WERI-Rb-1 (cell line): ENCODE measurements around the gene TMEM175.

ENCODE experiments used
- DNase-seq: peaks from one replicate; pipeline ENCODE4 v3.0.0-alpha.2; 2020
- H3K27ac ChIP-seq: fragments of 250-450 bp; sonication (Bioruptor Pico); 2 replicates; pipeline ENCODE4 v1.5.1; 2020; ENCODE audit warnings: mild to moderate bottlenecking, moderate library complexity
- H3K27me3 ChIP-seq: fragments of 250-450 bp; sonication (Bioruptor Pico); 2 replicates; pipeline ENCODE4 v1.5.1; 2021; ENCODE audit warnings: mild to moderate bottlenecking, low read depth, moderate library complexity; ENCODE audit not compliant: insufficient read depth, severe bottlenecking
- H3K36me3 ChIP-seq: fragments of 250-450 bp; sonication (Bioruptor Pico); 2 replicates; pipeline ENCODE4 v1.5.1; 2020; ENCODE audit warnings: mild to moderate bottlenecking, moderate library complexity
- H3K4me3 ChIP-seq: 2 replicates; pipeline ENCODE4 v1.5.1; 2011; ENCODE audit warnings: low read depth, mild to moderate bottlenecking, control low read depth, low read length
- H3K9me3 ChIP-seq: fragments of 250-450 bp; sonication (Bioruptor Pico); 2 replicates; pipeline ENCODE4 v1.5.1; 2021; ENCODE audit warnings: mild to moderate bottlenecking, moderate library complexity; ENCODE audit not compliant: severe bottlenecking
- CTCF ChIP-seq: IDR thresholded peaks from 2 replicates; pipeline ENCODE4 v1.5.1; 2011; ENCODE audit warnings: low read depth, mild to moderate bottlenecking, control low read depth, inconsistent platforms, low read length

The TMEM175 gene

GRCh38 chr4:1003271-1004070 lies 71.2 kb downstream of the TMEM175 start:
- no peaks in the 10 kb centered on the region for H3K27me3 ChIP-seq

DNA sequence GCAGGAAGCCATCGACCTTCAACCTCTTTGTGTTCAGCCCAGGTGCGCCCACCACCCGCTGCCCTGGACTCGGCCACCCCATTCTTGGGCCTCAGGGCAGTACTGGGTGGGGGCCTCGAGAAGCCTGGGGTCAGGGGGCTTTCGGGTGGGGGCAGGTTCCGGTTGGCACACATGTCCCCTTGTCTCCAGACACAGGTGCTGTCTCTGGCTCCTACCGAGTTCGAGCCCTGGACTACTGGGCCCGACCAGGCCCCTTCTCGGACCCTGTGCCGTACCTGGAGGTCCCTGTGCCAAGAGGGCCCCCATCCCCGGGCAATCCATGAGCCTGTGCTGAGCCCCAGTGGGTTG lies 71.8 kb downstream of the TMEM175 start:
- TF ChIP-seq CTCF: no peak
- no peaks in the 10 kb centered on the region for H3K27me3 ChIP-seq
- H3K9me3 ChIP-seq: no peaks in the 10 kb centered on the region
- no peak overlapping the region for H3K4me3 ChIP-seq
- H3K27ac ChIP-seq: no peak overlapping the region
- no peaks in the 10 kb centered on the region for H3K36me3 ChIP-seq
- DNase-seq: no peak

More at GRCh38 chr4:1003271-1004070, 71.2 kb downstream of the TMEM175 start:
- no peak overlapping the region for H3K27ac ChIP-seq
- DNase-seq: no peak
- no peaks in the 10 kb centered on the region for H3K9me3 ChIP-seq
- no peak overlapping the region for H3K4me3 ChIP-seq
- H3K36me3 ChIP-seq: no peaks in the 10 kb centered on the region
- no peak for TF ChIP-seq CTCF

GRCh38 chr4:1004557-1005485 lies 72.6 kb downstream of the TMEM175 start:
- Histone ChIP-seq H3K27me3 (no peaks in the 10 kb centered on the region), H3K27ac (no peak overlapping the region), H3K9me3 (no peaks in the 10 kb centered on the region), H3K4me3 (no peak overlapping the region), H3K36me3 (no peaks in the 10 kb centered on the region)
- DNase-seq: no peak
- no peak for TF ChIP-seq CTCF

- Histone ChIP-seq H3K9me3 (no peaks in the 10 kb centered on the region), H3K4me3 (no peak overlapping the region), H3K27ac (no peak overlapping the region), H3K36me3 (no peaks in the 10 kb centered on the region), H3K27me3 (peaks cover 6% of the 10 kb centered on the region)
- no peak for TF ChIP-seq CTCF
- DNase-seq: no peak
Observed at GRCh38 chr4:1006856-1007255, 74.6 kb downstream of the TMEM175 start.
